ENCODE results near the gene DVL1. TPM values are rescaled to one million over a fixed set of nuclear protein-coding genes. Genes with fewer than 3 reads are reported as not detected.

Gene DVL1
- total and polyA plus RNA-seq, 10 of the 15 experiments (the other 5 are each of a cell fraction or from before 2014, with no cell fraction given): 0.10 to 31.1 (median 4.6) TPM

- TF ChIP-seq, protein P1, sequence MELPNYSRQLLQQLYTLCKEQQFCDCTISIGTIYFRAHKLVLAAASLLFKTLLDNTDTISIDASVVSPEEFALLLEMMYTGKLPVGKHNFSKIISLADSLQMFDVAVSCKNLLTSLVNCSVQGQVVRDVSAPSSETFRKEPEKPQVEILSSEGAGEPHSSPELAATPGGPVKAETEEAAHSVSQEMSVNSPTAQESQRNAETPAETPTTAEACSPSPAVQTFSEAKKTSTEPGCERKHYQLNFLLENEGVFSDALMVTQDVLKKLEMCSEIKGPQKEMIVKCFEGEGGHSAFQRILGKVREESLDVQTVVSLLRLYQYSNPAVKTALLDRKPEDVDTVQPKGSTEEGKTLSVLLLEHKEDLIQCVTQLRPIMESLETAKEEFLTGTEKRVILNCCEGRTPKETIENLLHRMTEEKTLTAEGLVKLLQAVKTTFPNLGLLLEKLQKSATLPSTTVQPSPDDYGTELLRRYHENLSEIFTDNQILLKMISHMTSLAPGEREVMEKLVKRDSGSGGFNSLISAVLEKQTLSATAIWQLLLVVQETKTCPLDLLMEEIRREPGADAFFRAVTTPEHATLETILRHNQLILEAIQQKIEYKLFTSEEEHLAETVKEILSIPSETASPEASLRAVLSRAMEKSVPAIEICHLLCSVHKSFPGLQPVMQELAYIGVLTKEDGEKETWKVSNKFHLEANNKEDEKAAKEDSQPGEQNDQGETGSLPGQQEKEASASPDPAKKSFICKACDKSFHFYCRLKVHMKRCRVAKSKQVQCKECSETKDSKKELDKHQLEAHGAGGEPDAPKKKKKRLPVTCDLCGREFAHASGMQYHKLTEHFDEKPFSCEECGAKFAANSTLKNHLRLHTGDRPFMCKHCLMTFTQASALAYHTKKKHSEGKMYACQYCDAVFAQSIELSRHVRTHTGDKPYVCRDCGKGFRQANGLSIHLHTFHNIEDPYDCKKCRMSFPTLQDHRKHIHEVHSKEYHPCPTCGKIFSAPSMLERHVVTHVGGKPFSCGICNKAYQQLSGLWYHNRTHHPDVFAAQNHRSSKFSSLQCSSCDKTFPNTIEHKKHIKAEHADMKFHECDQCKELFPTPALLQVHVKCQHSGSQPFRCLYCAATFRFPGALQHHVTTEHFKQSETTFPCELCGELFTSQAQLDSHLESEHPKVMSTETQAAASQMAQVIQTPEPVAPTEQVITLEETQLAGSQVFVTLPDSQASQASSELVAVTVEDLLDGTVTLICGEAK (IDR thresholded peaks at IDR 0.05; ENCODE audit: borderline replicate concordance): no peak
- TF ChIP-seq ELK1 (IDR thresholded peaks at IDR 0.05; ENCODE audit: low read depth, low read length) (peak; percentile 84), ETV6 (conservative IDR thresholded peaks at IDR 0.05 in 1 of 2, IDR thresholded peaks at IDR 0.05 in 1 of 2; ENCODE audit: borderline replicate concordance in 1 of 2, low read depth in 1 of 2) (no peak; a peak in 1 of 4 replicates), SUPT20H (IDR thresholded peaks at IDR 0.05; ENCODE audit: borderline replicate concordance, control insufficient read depth, low read depth, low read length) (peak; percentile 37; the same call in 1 of the 2 replicates), ZNF592 (IDR thresholded peaks at IDR 0.05) (no peak), NFYB (IDR thresholded peaks at IDR 0.05; ENCODE audit: insufficient read depth, low read depth, low read length) (no peak), JUND (IDR thresholded peaks at IDR 0.05; ENCODE audit: low read depth, low read length) (no peak), NKRF (conservative IDR thresholded peaks at IDR 0.05) (peak; percentile 39), SMARCA5 (IDR thresholded peaks at IDR 0.05) (no peak; the same call in 1 of the 2 replicates), MEF2B (IDR thresholded peaks at IDR 0.05; ENCODE audit: partially characterized antibody, poor library complexity, severe bottlenecking) (peak; percentile 79), PML (IDR thresholded peaks at IDR 0.05; ENCODE audit: low read length) (no peak; the same call in 1 of the 2 replicates), ATF7 (IDR thresholded peaks at IDR 0.05; ENCODE audit: low read depth) (no peak), ZZZ3 (IDR thresholded peaks at IDR 0.05; ENCODE audit: control insufficient read depth, insufficient read length, low read depth) (no peak)
- TF ChIP-seq, protein P2, sequence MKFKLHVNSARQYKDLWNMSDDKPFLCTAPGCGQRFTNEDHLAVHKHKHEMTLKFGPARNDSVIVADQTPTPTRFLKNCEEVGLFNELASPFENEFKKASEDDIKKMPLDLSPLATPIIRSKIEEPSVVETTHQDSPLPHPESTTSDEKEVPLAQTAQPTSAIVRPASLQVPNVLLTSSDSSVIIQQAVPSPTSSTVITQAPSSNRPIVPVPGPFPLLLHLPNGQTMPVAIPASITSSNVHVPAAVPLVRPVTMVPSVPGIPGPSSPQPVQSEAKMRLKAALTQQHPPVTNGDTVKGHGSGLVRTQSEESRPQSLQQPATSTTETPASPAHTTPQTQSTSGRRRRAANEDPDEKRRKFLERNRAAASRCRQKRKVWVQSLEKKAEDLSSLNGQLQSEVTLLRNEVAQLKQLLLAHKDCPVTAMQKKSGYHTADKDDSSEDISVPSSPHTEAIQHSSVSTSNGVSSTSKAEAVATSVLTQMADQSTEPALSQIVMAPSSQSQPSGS (IDR thresholded peaks at IDR 0.05; ENCODE audit: low read length): no peak
Observed at GRCh38 chr1:1307923-1308755, 41.1 kb downstream of the DVL1 start, which contains the start of the genes ACAP3 and PUSL1 (continued).
